Neural cell (in vitro differentiated cells): Measurements from ENCODE around the gene REEP5. TPM values are rescaled to one million over a fixed set of nuclear protein-coding genes. Genes with fewer than 3 reads are reported as not detected.

Experiments used
- H2AFZ ChIP-seq: fragments of 200-600, 300-800 bp; sonication (generic), shearing (Covaris generic); 2 replicates; pipeline ENCODE4 v1.6.0; 2014; ENCODE audit warnings: low read depth, mild to moderate bottlenecking, antibody characterized with exemption, low read length, moderate library complexity
- H3F3A ChIP-seq: fragments of 200-600 bp; shearing (Covaris generic); 2 replicates; pipeline ENCODE4 v1.6.1; 2016; ENCODE audit warnings: mild to moderate bottlenecking, moderate library complexity, mixed read lengths, antibody characterized with exemption, low read length; ENCODE audit not compliant: insufficient read depth, poor library complexity, severe bottlenecking
- H3K27ac ChIP-seq: fragments of 200-600, 300-800 bp; sonication (generic), shearing (Covaris generic); 2 replicates; pipeline ENCODE4 v1.5.1; 2014; ENCODE audit warnings: mild to moderate bottlenecking, low read length, moderate library complexity
- H3K27me3 ChIP-seq: fragments of 300-800, 200-600 bp; sonication (generic), shearing (Covaris generic); 2 replicates; pipeline ENCODE4 v1.6.0; 2014; ENCODE audit warnings: mild to moderate bottlenecking, low read depth, low read length, moderate library complexity; ENCODE audit not compliant: insufficient read depth
- H3K36me3 ChIP-seq: fragments of 300-800, 200-600 bp; sonication (generic), shearing (Covaris generic); 2 replicates; pipeline ENCODE4 v1.5.1; 2014; ENCODE audit warnings: mild to moderate bottlenecking, antibody characterized with exemption, low read length, moderate library complexity; ENCODE audit not compliant: insufficient read depth
- H3K4me2 ChIP-seq: fragments of 300-800, 200-600 bp; sonication (generic), shearing (Covaris generic); 2 replicates; pipeline ENCODE4 v1.6.0; 2014; ENCODE audit warnings: mild to moderate bottlenecking, low read length
- H3K4me3 ChIP-seq: fragments of 300-800, 200-600 bp; sonication (generic), shearing (Covaris generic); 2 replicates; pipeline ENCODE4 v1.5.1; 2014; ENCODE audit warnings: mild to moderate bottlenecking, low read length, moderate library complexity
- H3K79me2 ChIP-seq: fragments of 200-600 bp; shearing (Covaris generic); replicated peaks from 2 replicates; pipeline ENCODE4 v1.6.0; 2014; ENCODE audit warnings: mild to moderate bottlenecking, low read length, moderate library complexity; ENCODE audit not compliant: insufficient read depth
- H3K9ac ChIP-seq: fragments of 300-800, 200-600 bp; sonication (generic), shearing (Covaris generic); 2 replicates; pipeline ENCODE4 v1.6.1; 2016; ENCODE audit warnings: mild to moderate bottlenecking, low read length, mixed read lengths
- H3K9me2 ChIP-seq: fragments of 200-600 bp; shearing (Covaris generic); 2 replicates; pipeline ENCODE4 v1.6.1; 2016; ENCODE audit warnings: mild to moderate bottlenecking, low read length, mixed read lengths; ENCODE audit not compliant: insufficient read depth
- H3K9me3 ChIP-seq: fragments of 200-600, 300-800 bp; sonication (generic), shearing (Covaris generic); 2 replicates; pipeline ENCODE4 v1.6.1; 2016; ENCODE audit warnings: mild to moderate bottlenecking, mixed run types, low read length, moderate library complexity, mixed read lengths
- H4K20me1 ChIP-seq: fragments of 200-600 bp; shearing (Covaris generic); 2 replicates; pipeline ENCODE4 v1.6.1; 2016; ENCODE audit warnings: mild to moderate bottlenecking, mixed run types; ENCODE audit not compliant: insufficient read depth
- CTCF ChIP-seq: fragments of 450-650 bp; IDR thresholded peaks from 2 replicates; pipeline ENCODE4 v1.5.1; 2014; ENCODE audit warnings: antibody characterized with exemption, mild to moderate bottlenecking, moderate library complexity; ENCODE audit not compliant: poor library complexity, severe bottlenecking
- EP300 ChIP-seq: fragments of 450-650 bp; conservative IDR thresholded peaks from 2 replicates; pipeline ENCODE4 v1.6.1; 2014; ENCODE audit warnings: antibody characterized with exemption, mild to moderate bottlenecking, moderate library complexity; ENCODE audit not compliant: poor library complexity, severe bottlenecking
- EZH2 ChIP-seq: fragments of 200-600, 300-800 bp; shearing (Covaris generic), sonication (generic); IDR thresholded peaks from 2 replicates; pipeline ENCODE4 v1.6.1; 2014; ENCODE audit warnings: antibody characterized with exemption, low read length, borderline replicate concordance, mild to moderate bottlenecking; ENCODE audit not compliant: insufficient read depth, poor library complexity, severe bottlenecking
- MXI1 ChIP-seq: fragments of 450-650 bp; conservative IDR thresholded peaks from 2 replicates; pipeline ENCODE4 v1.6.1; 2014; ENCODE audit warnings: antibody characterized with exemption, mild to moderate bottlenecking; ENCODE audit not compliant: poor library complexity, severe bottlenecking
- POLR2AphosphoS5 ChIP-seq: IDR thresholded peaks from 2 replicates; pipeline ENCODE4 v1.6.1; 2012
- RAD21 ChIP-seq: fragments of 450-650 bp; conservative IDR thresholded peaks from 2 replicates; pipeline ENCODE4 v1.6.1; 2014; ENCODE audit warnings: antibody characterized with exemption, mild to moderate bottlenecking, moderate library complexity
- REST ChIP-seq: IDR thresholded peaks from 2 replicates; pipeline ENCODE4 v1.6.1; 2012; ENCODE audit warnings: borderline replicate concordance
- SMC3 ChIP-seq: fragments of 450-650 bp; conservative IDR thresholded peaks from 2 replicates; pipeline ENCODE4 v1.6.1; 2014; ENCODE audit warnings: antibody characterized with exemption, mild to moderate bottlenecking, moderate library complexity; ENCODE audit not compliant: poor library complexity
- TAF1 ChIP-seq: IDR thresholded peaks from 2 replicates; pipeline ENCODE4 v1.6.1; 2012; ENCODE audit warnings: low read depth
- polyA plus RNA-seq: library from polyadenylated mRNA; depleted of rRNA; stranded (reverse); fragments of >200 nt; gene quantifications from 2 replicates; pipeline ENCODE4 v1.2.3, GENCODE V29; 2014

The REEP5 gene
- polyA plus RNA-seq, 1 donor from 2014 or later, result 51.6 TPM

- Histone ChIP-seq H3F3A (peaks cover 3% of the 10 kb centered on the region), H3K27me3 (no peaks in the 10 kb centered on the region), H3K4me2 (no peak overlapping the region), H3K9ac (no peak overlapping the region), H3K27ac (no peak overlapping the region), H3K79me2 (no peaks in the 10 kb centered on the region), H3K36me3 (no peaks in the 10 kb centered on the region), H3K9me3 (no peaks in the 10 kb centered on the region), H3K4me3 (no peak overlapping the region), H3K9me2 (no peaks in the 10 kb centered on the region), H4K20me1 (no peaks in the 10 kb centered on the region), H2AFZ (no peak overlapping the region)
- TF ChIP-seq EP300, result no peak
- no peak for TF ChIP-seq REST
- no peak for TF ChIP-seq MXI1
- no peak for TF ChIP-seq CTCF
- no peak for TF ChIP-seq RAD21
Observed at GRCh38 chr5:112849912-112850311, 72.1 kb downstream of the REEP5 start.

- Histone ChIP-seq H3K79me2 (no peaks in the 10 kb centered on the region), H2AFZ (no peak overlapping the region), H3K4me2 (no peak overlapping the region), H3K27ac (no peak overlapping the region), H3K36me3 (no peaks in the 10 kb centered on the region), H3K27me3 (no peaks in the 10 kb centered on the region), H3K9ac (no peak overlapping the region), H3K9me2 (no peaks in the 10 kb centered on the region), H3K4me3 (no peak overlapping the region), H4K20me1 (no peaks in the 10 kb centered on the region), H3F3A (peaks cover 3% of the 10 kb centered on the region), H3K9me3 (no peaks in the 10 kb centered on the region)
- TF ChIP-seq RAD21, result peak; percentile 38
- TF ChIP-seq TAF1, result no peak
- no peak for TF ChIP-seq REST
- TF ChIP-seq EZH2, result no peak
- peak; percentile 66 for TF ChIP-seq CTCF
- TF ChIP-seq MXI1, result no peak
- peak; percentile 58 for TF ChIP-seq SMC3
- no peak for TF ChIP-seq EP300
- TF ChIP-seq POLR2AphosphoS5, result peak; percentile 22
Observed at GRCh38 chr5:112848116-112848811, 73.8 kb downstream of the REEP5 start.
